H9 (cell line): ENCODE measurements around the gene SLC28A3. TPM values are rescaled to one million over a fixed set of nuclear protein-coding genes. Genes with fewer than 3 reads are reported as not detected.

ENCODE experiments used
- DNase-seq: peaks from one replicate; pipeline ENCODE4 v3.0.0-alpha.2; 2017
- H2AFZ ChIP-seq: one replicate; pipeline ENCODE4 v1.6.1; 2013; ENCODE audit warnings: mild to moderate bottlenecking, low read length, control low read depth, moderate library complexity
- H2AK5ac ChIP-seq: 2 replicates; pipeline ENCODE4 v1.6.1; 2013; ENCODE audit warnings: low read length, control low read depth, mixed read lengths; ENCODE audit not compliant: insufficient read length
- H2BK120ac ChIP-seq: one replicate; pipeline ENCODE4 v1.6.1; 2013; ENCODE audit warnings: low read depth, mild to moderate bottlenecking, low read length, control low read depth, inconsistent platforms; ENCODE audit not compliant: poor library complexity, severe bottlenecking
- H2BK12ac ChIP-seq: 2 replicates; pipeline ENCODE4 v1.6.1; 2013; ENCODE audit warnings: low read length, control low read depth, mixed read lengths, low read depth; ENCODE audit not compliant: insufficient read length
- H2BK15ac ChIP-seq: 2 replicates; pipeline ENCODE4 v1.6.1; 2013; ENCODE audit warnings: low read depth, low read length, control low read depth
- H2BK20ac ChIP-seq: one replicate; pipeline ENCODE4 v1.6.1; 2013; ENCODE audit warnings: low read depth, mild to moderate bottlenecking, low read length, control low read depth, inconsistent platforms; ENCODE audit not compliant: poor library complexity, severe bottlenecking
- H2BK5ac ChIP-seq: 2 replicates; pipeline ENCODE4 v1.6.1; 2013; ENCODE audit warnings: low read length, control low read depth, mixed read lengths; ENCODE audit not compliant: insufficient read length
- H3K14ac ChIP-seq: 2 replicates; pipeline ENCODE4 v1.6.1; 2013; ENCODE audit warnings: low read length, control low read depth; ENCODE audit not compliant: insufficient read depth
- H3K18ac ChIP-seq: 2 replicates; pipeline ENCODE4 v1.6.1; 2013; ENCODE audit warnings: low read depth, mild to moderate bottlenecking, mixed read lengths, low read length, control low read depth; ENCODE audit not compliant: insufficient read length
- H3K23ac ChIP-seq: 2 replicates; pipeline ENCODE4 v1.6.1; 2013; ENCODE audit warnings: low read length, control low read depth, mixed read lengths, low read depth; ENCODE audit not compliant: insufficient read length
- H3K23me2 ChIP-seq: 2 replicates; pipeline ENCODE4 v1.6.1; 2013; ENCODE audit warnings: low read depth, mild to moderate bottlenecking, mixed read lengths, low read length, control low read depth; ENCODE audit not compliant: insufficient read length, poor library complexity, severe bottlenecking
- H3K27ac ChIP-seq: 2 replicates; pipeline ENCODE4 v1.5.1; 2013; ENCODE audit warnings: low read length, control low read depth, mixed read lengths, low read depth; ENCODE audit not compliant: insufficient read length
- H3K27me3 ChIP-seq: 2 replicates; pipeline ENCODE4 v1.6.1; 2013; ENCODE audit warnings: low read length, control low read depth, inconsistent platforms; ENCODE audit not compliant: insufficient read depth
- H3K4ac ChIP-seq: 2 replicates; pipeline ENCODE4 v1.6.1; 2013; ENCODE audit warnings: low read depth, mild to moderate bottlenecking, control low read depth, inconsistent platforms, low read length, moderate library complexity
- H3K4me1 ChIP-seq: 2 replicates; pipeline ENCODE4 v1.6.1; 2013; ENCODE audit warnings: low read length, control low read depth, inconsistent platforms; ENCODE audit not compliant: insufficient read depth
- H3K4me2 ChIP-seq: 2 replicates; pipeline ENCODE4 v1.6.1; 2013; ENCODE audit warnings: low read length, control low read depth, mixed read lengths; ENCODE audit not compliant: insufficient read length, insufficient read depth
- H3K56ac ChIP-seq: 2 replicates; pipeline ENCODE4 v1.6.1; 2013; ENCODE audit warnings: low read depth, mild to moderate bottlenecking, mixed read lengths, low read length, control low read depth; ENCODE audit not compliant: insufficient read length
- H3K79me1 ChIP-seq: 2 replicates; pipeline ENCODE4 v1.6.1; 2013; ENCODE audit warnings: low read depth, mild to moderate bottlenecking, moderate library complexity, low read length, control low read depth, inconsistent platforms; ENCODE audit not compliant: insufficient read depth, poor library complexity, severe bottlenecking
- H3K79me2 ChIP-seq: 2 replicates; pipeline ENCODE4 v1.6.1; 2013; ENCODE audit warnings: low read length, control low read depth, inconsistent platforms; ENCODE audit not compliant: insufficient read depth
- H3K9ac ChIP-seq: 2 replicates; pipeline ENCODE4 v1.6.1; 2013; ENCODE audit warnings: low read length, control low read depth, mixed read lengths; ENCODE audit not compliant: insufficient read length; ENCODE audit errors: extremely low read depth
- H3K9me3 ChIP-seq: one replicate; pipeline ENCODE4 v1.6.1; 2013; ENCODE audit warnings: low read depth, low read length, inconsistent platforms; ENCODE audit not compliant: control insufficient read depth
- H3T11ph ChIP-seq: one replicate; pipeline ENCODE4 v1.6.1; 2013; ENCODE audit warnings: mild to moderate bottlenecking, low read length, control low read depth, inconsistent platforms
- H4K20me1 ChIP-seq: one replicate; pipeline ENCODE4 v1.6.1; 2013; ENCODE audit not compliant: control insufficient read depth, insufficient read length, insufficient read depth
- H4K5ac ChIP-seq: 2 replicates; pipeline ENCODE4 v1.6.1; 2013; ENCODE audit warnings: low read depth, mild to moderate bottlenecking, mixed read lengths, low read length, control low read depth; ENCODE audit not compliant: insufficient read length
- H4K8ac ChIP-seq: replicated peaks from 2 replicates; pipeline ENCODE4 v1.6.1; 2013; ENCODE audit warnings: low read length, control low read depth, mixed read lengths, low read depth; ENCODE audit not compliant: insufficient read length
- H4K91ac ChIP-seq: 2 replicates; pipeline ENCODE4 v1.6.1; 2013; ENCODE audit warnings: low read depth, mild to moderate bottlenecking, moderate library complexity, mixed read lengths, low read length, control low read depth; ENCODE audit not compliant: insufficient read length
- H3K27ac Mint-ChIP-seq, 3 experiments: 2 replicates in 2 of 3; 3 replicates in 1 of 3; pipeline ENCODE4 v1.8.0; 2020 to 2021; ENCODE audit warnings: mixed read lengths in 3 of 3, mild to moderate bottlenecking in 1 of 3, moderate library complexity in 1 of 3
- H3K27me3 Mint-ChIP-seq: 2 replicates; pipeline ENCODE4 v1.8.0; 2021; ENCODE audit warnings: low read depth, mild to moderate bottlenecking, moderate library complexity, mixed read lengths
- H3K36me3 Mint-ChIP-seq, 3 experiments: 2 replicates in 2 of 3; 3 replicates in 1 of 3; pipeline ENCODE4 v1.8.0; 2020 to 2021; ENCODE audit warnings: low read depth in 3 of 3, mixed read lengths in 3 of 3; ENCODE audit not compliant: insufficient read depth in 1 of 3
- H3K4me1 Mint-ChIP-seq, 2 experiments: 2 replicates each; pipeline ENCODE4 v1.8.0; 2020; ENCODE audit warnings: mixed read lengths in 2 of 2
- H3K4me3 Mint-ChIP-seq, 2 experiments: 2 replicates in 1 of 2; 3 replicates in 1 of 2; pipeline ENCODE4 v1.8.0; 2020 to 2021; ENCODE audit warnings: mild to moderate bottlenecking in 2 of 2, mixed read lengths in 2 of 2, moderate library complexity in 1 of 2
- H3K9me3 Mint-ChIP-seq, 2 experiments: 2 replicates in 1 of 2; 3 replicates in 1 of 2; pipeline ENCODE4 v1.8.0; 2020; ENCODE audit warnings: mild to moderate bottlenecking in 2 of 2, mixed read lengths in 2 of 2, moderate library complexity in 1 of 2
- CTCF ChIP-seq: fragments of 200-600 bp; sonication (generic); conservative IDR thresholded peaks from 3 replicates; pipeline ENCODE4 v1.8.0; 2021; ENCODE audit warnings: antibody characterized with exemption, mild to moderate bottlenecking
- WGBS: extraction: QIAGEN DNeasy Blood & Tissue Kit; methylation state at CpG from one replicate; pipeline ENCODE4 v1.1.7; 2013; ENCODE audit warnings: missing lambda C conversion rate, low lambda C conversion rate, mixed read lengths; ENCODE audit not compliant: insufficient read length; ENCODE audit errors: extremely low coverage; 5-methylcytosine and 5-hydroxymethylcytosine counted together
- total RNA-seq: library from RNA; stranded (reverse); gene quantifications from 2 replicates; pipeline ENCODE4 v1.2.1, GENCODE V29; 2021

The SLC28A3 gene
- total RNA-seq, 1 experiment from 2014 or later = not detected

- Histone ChIP-seq H3K27me3 (no peaks in the 10 kb centered on the region), H3K79me2 (no peaks in the 10 kb centered on the region), H3K9me3 (no peaks in the 10 kb centered on the region), H2BK15ac (no peak overlapping the region), H3K18ac (no peak overlapping the region), H3K23me2 (no peaks in the 10 kb centered on the region), H3K79me1 (no peaks in the 10 kb centered on the region), H3K4me2 (no peak overlapping the region), H3K9ac (no peak overlapping the region), H2BK5ac (no peak overlapping the region), H3T11ph (no peak overlapping the region), H2AK5ac (no peak overlapping the region), H2BK12ac (no peak overlapping the region), H3K4me1 (no peaks in the 10 kb centered on the region; the same call in 1 of the 2 replicates), H2AFZ (no peak overlapping the region), H4K8ac (no peak overlapping the region), H4K5ac (no peak overlapping the region), H3K23ac (no peak overlapping the region), H3K27ac (no peak overlapping the region), H2BK120ac (no peak overlapping the region), H2BK20ac (no peak overlapping the region), H3K56ac (no peak overlapping the region), H4K20me1 (no peaks in the 10 kb centered on the region), H3K14ac (no peak overlapping the region), H3K4ac (no peak overlapping the region), H4K91ac (no peak overlapping the region)
- Mint-ChIP-seq H3K27ac (no peak overlapping the region), H3K9me3 (peaks cover 15 to 22% of the 10 kb centered on the region in 2 experiments), H3K4me3 (no peak overlapping the region), H3K4me1 (peaks cover 13% of the 10 kb centered on the region in 2 experiments), H3K36me3 (peaks cover 5 to 25% (median 14%) of the 10 kb centered on the region in 3 experiments; a peak in 6 of 7 replicates), H3K27me3 (peaks cover 5% of the 10 kb centered on the region)
- no peak for DNase-seq
- no peak for TF ChIP-seq CTCF
- WGBS = no CpG with 5 or more reads among the region's 4 CpGs
Observed at GRCh38 chr9:84235511-84235910, 105.0 kb downstream of the SLC28A3 start.
